ENCODE results near the gene POC1B.

DNA sequence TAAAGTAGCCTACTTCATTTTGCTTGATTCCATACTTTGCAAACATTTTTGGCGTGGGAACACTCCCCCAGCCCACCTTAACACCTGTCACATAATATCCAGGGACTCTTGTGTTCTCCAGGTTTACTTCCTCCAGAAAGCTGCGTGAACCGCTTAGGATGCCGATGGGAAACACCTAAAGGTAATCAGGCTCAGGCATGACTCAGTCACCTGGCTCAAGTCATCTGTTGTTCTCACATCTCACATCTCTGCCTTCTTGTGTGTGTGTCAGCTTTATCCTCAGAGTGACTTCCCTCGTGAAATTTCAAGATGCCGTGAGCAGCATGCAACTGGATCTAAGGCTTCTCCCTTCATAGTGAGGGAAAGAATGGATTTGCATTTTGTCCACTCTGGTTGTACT, 125.4 kb downstream of the POC1B start:
- TF ChIP-seq, protein P1, sequence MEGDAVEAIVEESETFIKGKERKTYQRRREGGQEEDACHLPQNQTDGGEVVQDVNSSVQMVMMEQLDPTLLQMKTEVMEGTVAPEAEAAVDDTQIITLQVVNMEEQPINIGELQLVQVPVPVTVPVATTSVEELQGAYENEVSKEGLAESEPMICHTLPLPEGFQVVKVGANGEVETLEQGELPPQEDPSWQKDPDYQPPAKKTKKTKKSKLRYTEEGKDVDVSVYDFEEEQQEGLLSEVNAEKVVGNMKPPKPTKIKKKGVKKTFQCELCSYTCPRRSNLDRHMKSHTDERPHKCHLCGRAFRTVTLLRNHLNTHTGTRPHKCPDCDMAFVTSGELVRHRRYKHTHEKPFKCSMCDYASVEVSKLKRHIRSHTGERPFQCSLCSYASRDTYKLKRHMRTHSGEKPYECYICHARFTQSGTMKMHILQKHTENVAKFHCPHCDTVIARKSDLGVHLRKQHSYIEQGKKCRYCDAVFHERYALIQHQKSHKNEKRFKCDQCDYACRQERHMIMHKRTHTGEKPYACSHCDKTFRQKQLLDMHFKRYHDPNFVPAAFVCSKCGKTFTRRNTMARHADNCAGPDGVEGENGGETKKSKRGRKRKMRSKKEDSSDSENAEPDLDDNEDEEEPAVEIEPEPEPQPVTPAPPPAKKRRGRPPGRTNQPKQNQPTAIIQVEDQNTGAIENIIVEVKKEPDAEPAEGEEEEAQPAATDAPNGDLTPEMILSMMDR (IDR thresholded peaks at IDR 0.05): no peak
- no peak for TF ChIP-seq POLR2A (IDR thresholded peaks at IDR 0.05)
